ENCODE data around the gene CCT2. TPM values are rescaled to one million over a fixed set of nuclear protein-coding genes. Genes with fewer than 3 reads are reported as not detected.

Gene CCT2
- total and polyA plus RNA-seq, 12 donors, result 41.3 to 190 (median 84.6) TPM

- no peaks in the 10 kb centered on the region for H3K4me1 ChIP-seq
- DNase-seq (no peak), ATAC-seq (no peak)
- intact Hi-C loops (cut with DNase I), result loop anchor here in 1 of 10 donors (10.0 kb wide), 1 partner anchor 218 kb away; no protein-coding TSS in a partner anchor
- H3K9me3 ChIP-seq, result no peaks in the 10 kb centered on the region
- WGBS, 2 donors, result 93 to 95% methylated on average over 2 of the region's 2 CpGs
- H3K4me3 ChIP-seq, result no peak overlapping the region
- H3K36me3 ChIP-seq, result no peaks in the 10 kb centered on the region
- no peaks in the 10 kb centered on the region for H3K27me3 ChIP-seq
- TF ChIP-seq CTCF (IDR thresholded peaks at IDR 0.05), result peak in 1 of 9 donors; percentile 24
- no peak overlapping the region for H3K27ac ChIP-seq
Measured at GRCh38 chr12:69633061-69633460, 47.8 kb downstream of the CCT2 start.

- DNase-seq (peak; percentile 53 to 62), ATAC-seq (peak; percentile 50 to 79 (median 60))
- peak; percentile 63 to 93 (median 86) for TF ChIP-seq CTCF (IDR thresholded peaks at IDR 0.05)
- Histone ChIP-seq H3K27me3 (no peaks in the 10 kb centered on the region), H3K27ac (no peak overlapping the region), H3K9me3 (no peaks in the 10 kb centered on the region), H3K4me1 (peaks cover 0 to 8% (median 0%) of the 10 kb centered on the region in 9 donors), H3K36me3 (no peaks in the 10 kb centered on the region), H3K4me3 (no peak overlapping the region)
- intact Hi-C loops (cut with DNase I), result loop anchor here in 6 of 10 donors (2.0 to 10.0 kb wide), 6 partner anchors 32 to 283 kb away; partner anchors contain the start of gene YEATS4 (in 3 of the 6)
- WGBS, 2 donors, result 22 to 25% methylated on average over 12 of the region's 12 CpGs
Measured at GRCh38 chr12:69639400-69640016, 54.2 kb downstream of the CCT2 start.

- Histone ChIP-seq H3K4me3 (no peak overlapping the region), H3K4me1 (peaks cover 0 to 8% (median 0%) of the 10 kb centered on the region in 9 donors), H3K27ac (no peak overlapping the region), H3K36me3 (no peaks in the 10 kb centered on the region), H3K9me3 (no peaks in the 10 kb centered on the region), H3K27me3 (no peaks in the 10 kb centered on the region)
- DNase-seq, result no peak
- intact Hi-C loops (cut with DNase I), result loop anchor here in 2 of 10 donors (5.0 kb wide), 2 partner anchors 34 to 284 kb away; partner anchors contain the start of gene YEATS4 (in 1 of the 2)
- TF ChIP-seq CTCF (IDR thresholded peaks at IDR 0.05), result no peak
- ATAC-seq, result peak in 1 of 8 donors; percentile 43
- 80 to 82% methylated on average over 7 of the region's 7 CpGs for WGBS, 2 donors
Measured at GRCh38 chr12:69641546-69641945, 56.3 kb downstream of the CCT2 start.

- DNase-seq (peak; percentile 28 to 52), ATAC-seq (peak; percentile 76 to 96 (median 82))
- Histone ChIP-seq H3K27me3 (no peaks in the 10 kb centered on the region), H3K4me1 (peaks cover 0 to 8% (median 0%) of the 10 kb centered on the region in 9 donors), H3K27ac (peak overlapping the region in 3 of 10 donors; percentile 6 to 61 (median 10)), H3K4me3 (no peak overlapping the region), H3K36me3 (no peaks in the 10 kb centered on the region), H3K9me3 (no peaks in the 10 kb centered on the region)
- 44 to 59% methylated on average over 6 of the region's 6 CpGs for WGBS, 2 donors
- intact Hi-C loops (cut with DNase I), result loop anchor here in 3 of 10 donors (2.0 to 5.0 kb wide), 3 partner anchors 35 to 285 kb away; partner anchors contain the start of gene YEATS4 (in 1 of the 3)
- TF ChIP-seq CTCF (IDR thresholded peaks at IDR 0.05), result peak in 2 of 9 donors; percentile 20 to 29
Measured at GRCh38 chr12:69642531-69642930, 57.3 kb downstream of the CCT2 start.

Measured in heart right ventricle (tissue), 16 donors.